Ishikawa (cell line): ENCODE results near the gene MIB2.

Experiments
- CEBPB ChIP-seq: IDR thresholded peaks from 2 replicates; pipeline ENCODE4 v1.6.1; 2012
- CREB1 ChIP-seq: IDR thresholded peaks from 2 replicates; pipeline ENCODE4 v1.6.1; 2012; ENCODE audit warnings: low read depth
- EGR1 ChIP-seq: IDR thresholded peaks from 2 replicates; pipeline ENCODE4 v1.6.1; 2012
- EP300 ChIP-seq: IDR thresholded peaks from 2 replicates; pipeline ENCODE4 v1.6.1; 2012; ENCODE audit warnings: borderline replicate concordance
- FOXM1 ChIP-seq: IDR thresholded peaks from 2 replicates; pipeline ENCODE4 v1.6.1; 2012; ENCODE audit warnings: low read depth, borderline replicate concordance
- NFIC ChIP-seq: IDR thresholded peaks from 2 replicates; pipeline ENCODE4 v1.6.1; 2012
- RAD21 ChIP-seq: IDR thresholded peaks from 2 replicates; pipeline ENCODE4 v1.6.1; 2012; ENCODE audit warnings: low read depth
- TAF1 ChIP-seq: IDR thresholded peaks from 2 replicates; pipeline ENCODE4 v1.6.1; 2012; ENCODE audit warnings: low read depth, mild to moderate bottlenecking
- TCF12 ChIP-seq: IDR thresholded peaks from 2 replicates; pipeline ENCODE4 v1.6.1; 2012; ENCODE audit warnings: low read depth
- TEAD4 ChIP-seq: IDR thresholded peaks from 2 replicates; pipeline ENCODE4 v1.6.1; 2012
- YY1 ChIP-seq: IDR thresholded peaks from 2 replicates; pipeline ENCODE4 v1.6.1; 2012; ENCODE audit warnings: low read depth
- ZBTB7A ChIP-seq: IDR thresholded peaks from 2 replicates; pipeline ENCODE4 v1.6.1; 2012; ENCODE audit warnings: low read depth
- TF ChIP-seq, protein P1 (sequence below): IDR thresholded peaks from 2 replicates; pipeline ENCODE4 v1.6.1; 2012
- TF ChIP-seq, protein P2 (sequence below): IDR thresholded peaks from 2 replicates; pipeline ENCODE4 v1.6.1; 2012; ENCODE audit warnings: low read depth, mild to moderate bottlenecking
- TF ChIP-seq, protein P3 (sequence below): IDR thresholded peaks from 2 replicates; pipeline ENCODE4 v1.6.1; 2012

Gene MIB2

GRCh38 chr1:1593834-1594601 lies 21.3 kb upstream of the MIB2 start:
- TF ChIP-seq, protein P1, sequence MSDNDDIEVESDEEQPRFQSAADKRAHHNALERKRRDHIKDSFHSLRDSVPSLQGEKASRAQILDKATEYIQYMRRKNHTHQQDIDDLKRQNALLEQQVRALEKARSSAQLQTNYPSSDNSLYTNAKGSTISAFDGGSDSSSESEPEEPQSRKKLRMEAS, result no peak
- TF ChIP-seq TEAD4 (no peak), TAF1 (no peak), RAD21 (no peak), NFIC (no peak), YY1 (no peak), CEBPB (no peak), FOXM1 (no peak)
- TF ChIP-seq, protein P2, sequence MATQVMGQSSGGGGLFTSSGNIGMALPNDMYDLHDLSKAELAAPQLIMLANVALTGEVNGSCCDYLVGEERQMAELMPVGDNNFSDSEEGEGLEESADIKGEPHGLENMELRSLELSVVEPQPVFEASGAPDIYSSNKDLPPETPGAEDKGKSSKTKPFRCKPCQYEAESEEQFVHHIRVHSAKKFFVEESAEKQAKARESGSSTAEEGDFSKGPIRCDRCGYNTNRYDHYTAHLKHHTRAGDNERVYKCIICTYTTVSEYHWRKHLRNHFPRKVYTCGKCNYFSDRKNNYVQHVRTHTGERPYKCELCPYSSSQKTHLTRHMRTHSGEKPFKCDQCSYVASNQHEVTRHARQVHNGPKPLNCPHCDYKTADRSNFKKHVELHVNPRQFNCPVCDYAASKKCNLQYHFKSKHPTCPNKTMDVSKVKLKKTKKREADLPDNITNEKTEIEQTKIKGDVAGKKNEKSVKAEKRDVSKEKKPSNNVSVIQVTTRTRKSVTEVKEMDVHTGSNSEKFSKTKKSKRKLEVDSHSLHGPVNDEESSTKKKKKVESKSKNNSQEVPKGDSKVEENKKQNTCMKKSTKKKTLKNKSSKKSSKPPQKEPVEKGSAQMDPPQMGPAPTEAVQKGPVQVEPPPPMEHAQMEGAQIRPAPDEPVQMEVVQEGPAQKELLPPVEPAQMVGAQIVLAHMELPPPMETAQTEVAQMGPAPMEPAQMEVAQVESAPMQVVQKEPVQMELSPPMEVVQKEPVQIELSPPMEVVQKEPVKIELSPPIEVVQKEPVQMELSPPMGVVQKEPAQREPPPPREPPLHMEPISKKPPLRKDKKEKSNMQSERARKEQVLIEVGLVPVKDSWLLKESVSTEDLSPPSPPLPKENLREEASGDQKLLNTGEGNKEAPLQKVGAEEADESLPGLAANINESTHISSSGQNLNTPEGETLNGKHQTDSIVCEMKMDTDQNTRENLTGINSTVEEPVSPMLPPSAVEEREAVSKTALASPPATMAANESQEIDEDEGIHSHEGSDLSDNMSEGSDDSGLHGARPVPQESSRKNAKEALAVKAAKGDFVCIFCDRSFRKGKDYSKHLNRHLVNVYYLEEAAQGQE, result no peak

GRCh38 chr1:1594602-1595260 lies 20.6 kb upstream of the MIB2 start:
- no peak for TF ChIP-seq RAD21
- no peak for TF ChIP-seq EP300
- TF ChIP-seq, protein P1, result no peak
- no peak for TF ChIP-seq TEAD4
- TF ChIP-seq TCF12, result no peak
- TF ChIP-seq, protein P3, sequence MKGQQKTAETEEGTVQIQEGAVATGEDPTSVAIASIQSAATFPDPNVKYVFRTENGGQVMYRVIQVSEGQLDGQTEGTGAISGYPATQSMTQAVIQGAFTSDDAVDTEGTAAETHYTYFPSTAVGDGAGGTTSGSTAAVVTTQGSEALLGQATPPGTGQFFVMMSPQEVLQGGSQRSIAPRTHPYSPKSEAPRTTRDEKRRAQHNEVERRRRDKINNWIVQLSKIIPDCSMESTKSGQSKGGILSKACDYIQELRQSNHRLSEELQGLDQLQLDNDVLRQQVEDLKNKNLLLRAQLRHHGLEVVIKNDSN, result no peak
- no peak for TF ChIP-seq YY1
- TF ChIP-seq, protein P2, result no peak
- TF ChIP-seq FOXM1, result no peak
- TF ChIP-seq CEBPB, result no peak
- no peak for TF ChIP-seq TAF1
- TF ChIP-seq CREB1, result no peak

- no peak for TF ChIP-seq ZBTB7A
- TF ChIP-seq YY1, result no peak
- TF ChIP-seq, protein P3, result no peak
- no peak for TF ChIP-seq TAF1
- TF ChIP-seq RAD21, result no peak
- no peak for TF ChIP-seq EGR1
- TF ChIP-seq, protein P2, result no peak
- no peak for TF ChIP-seq EP300
Measured at GRCh38 chr1:1596493-1597274, 18.6 kb upstream of the MIB2 start.

DNA sequence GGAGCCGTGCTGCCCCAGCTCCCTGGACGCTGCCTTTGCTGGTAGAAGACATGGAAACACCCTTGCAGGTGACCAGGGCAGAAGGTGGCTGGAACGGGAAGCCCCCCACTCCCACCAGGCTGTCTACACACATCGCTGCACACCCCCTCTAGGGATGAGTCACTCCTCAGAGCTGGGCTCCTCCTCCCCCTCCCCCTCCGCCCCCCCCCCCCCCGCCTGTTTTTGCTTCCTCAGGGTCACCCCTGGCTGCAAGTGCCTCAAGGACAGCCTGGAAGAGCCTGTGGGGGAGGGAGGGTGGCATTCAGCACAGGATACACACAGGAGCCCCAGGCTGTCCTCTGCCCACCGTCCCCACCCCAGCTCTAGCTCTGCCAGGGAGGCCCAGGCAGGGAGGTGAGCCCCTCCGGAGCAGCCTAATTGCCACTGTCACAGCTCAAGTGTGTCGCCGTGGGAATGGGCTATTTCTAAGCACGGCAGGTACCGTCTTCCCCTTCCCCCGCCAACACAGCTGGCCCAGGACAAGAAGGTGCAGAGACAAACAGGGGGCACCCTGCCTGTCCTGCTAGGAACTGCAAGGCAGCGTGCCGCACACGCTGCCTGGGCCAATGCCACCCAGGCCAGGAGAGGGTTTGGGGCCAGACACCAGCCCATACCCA lies 17.9 kb upstream of the MIB2 start:
- TF ChIP-seq FOXM1 (no peak), TEAD4 (no peak), TAF1 (no peak), RAD21 (peak; percentile 6; the same call in 1 of the 2 replicates)
